WI38 (cell line): Measurements from ENCODE around the gene AKR1B1.

Source experiments
- H3K4me3 ChIP-seq: 2 replicates; pipeline ENCODE4 v1.5.1; 2011; ENCODE audit warnings: low read depth, mild to moderate bottlenecking, control low read depth, low read length
- CTCF ChIP-seq: IDR thresholded peaks from 2 replicates; pipeline ENCODE4 v1.5.1; 2012; ENCODE audit warnings: low read depth, mild to moderate bottlenecking, control low read depth, low read length

The AKR1B1 gene

GRCh38 chr7:134480202-134480601, 21.3 kb upstream of the AKR1B1 start:
- no peak for TF ChIP-seq CTCF
- H3K4me3 ChIP-seq: no peak overlapping the region

- TF ChIP-seq CTCF: no peak
- H3K4me3 ChIP-seq: no peak overlapping the region
These were observed 19.8 kb upstream of the AKR1B1 start for GRCh38 chr7:134478707-134479106.

GRCh38 chr7:134477954-134478353, 19.1 kb upstream of the AKR1B1 start:
- TF ChIP-seq CTCF: no peak
- no peak overlapping the region for H3K4me3 ChIP-seq

- no peak overlapping the region for H3K4me3 ChIP-seq
- no peak for TF ChIP-seq CTCF
These were observed 17.1 kb upstream of the AKR1B1 start for GRCh38 chr7:134476044-134476443.

GRCh38 chr7:134474828-134475227, 15.9 kb upstream of the AKR1B1 start:
- no peak for TF ChIP-seq CTCF
- H3K4me3 ChIP-seq: no peak overlapping the region

GRCh38 chr7:134473861-134474291, 15.0 kb upstream of the AKR1B1 start:
- no peak overlapping the region for H3K4me3 ChIP-seq
- TF ChIP-seq CTCF: no peak

GRCh38 chr7:134472572-134473244, 13.8 kb upstream of the AKR1B1 start:
- no peak for TF ChIP-seq CTCF
- H3K4me3 ChIP-seq: no peak overlapping the region
